GM18909 (cell line): ENCODE data around the gene RHOF.

ENCODE experiments used
- ATAC-seq: cut with Tn5 transposase; IDR thresholded peaks from one replicate; pipeline ENCODE4 v1.9.1; 2021; ENCODE audit warnings: mild to moderate bottlenecking; ENCODE audit not compliant: unreplicated experiment, poor library complexity

RHOF gene

DNA sequence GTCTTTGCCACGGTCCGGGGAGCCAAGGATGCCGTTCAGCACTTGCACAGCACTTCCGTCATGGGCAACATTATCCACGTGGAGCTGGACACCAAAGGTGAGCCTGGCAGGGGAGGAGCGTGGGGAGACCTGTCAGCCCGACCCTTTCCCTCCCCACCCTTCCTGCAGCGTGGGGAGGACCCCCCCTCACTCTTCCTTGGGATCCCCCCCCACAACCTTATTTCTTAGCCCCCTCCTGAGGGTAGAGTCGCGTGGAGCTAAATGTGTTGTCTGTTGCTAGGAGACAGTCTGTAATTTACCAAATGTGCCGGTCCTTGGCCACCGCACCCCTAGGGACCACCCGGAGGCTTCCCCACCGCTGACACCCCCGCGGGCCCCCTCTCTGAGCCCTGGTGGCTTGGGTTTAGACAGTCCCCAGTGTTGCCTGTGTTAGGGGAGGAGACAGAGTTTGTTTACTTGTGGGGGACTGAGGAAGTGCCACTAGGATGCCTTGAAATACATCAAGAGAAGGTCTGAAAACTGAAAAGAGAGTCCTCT lies 12.6 kb upstream of the RHOF start:
- ATAC-seq = no peak

DNA sequence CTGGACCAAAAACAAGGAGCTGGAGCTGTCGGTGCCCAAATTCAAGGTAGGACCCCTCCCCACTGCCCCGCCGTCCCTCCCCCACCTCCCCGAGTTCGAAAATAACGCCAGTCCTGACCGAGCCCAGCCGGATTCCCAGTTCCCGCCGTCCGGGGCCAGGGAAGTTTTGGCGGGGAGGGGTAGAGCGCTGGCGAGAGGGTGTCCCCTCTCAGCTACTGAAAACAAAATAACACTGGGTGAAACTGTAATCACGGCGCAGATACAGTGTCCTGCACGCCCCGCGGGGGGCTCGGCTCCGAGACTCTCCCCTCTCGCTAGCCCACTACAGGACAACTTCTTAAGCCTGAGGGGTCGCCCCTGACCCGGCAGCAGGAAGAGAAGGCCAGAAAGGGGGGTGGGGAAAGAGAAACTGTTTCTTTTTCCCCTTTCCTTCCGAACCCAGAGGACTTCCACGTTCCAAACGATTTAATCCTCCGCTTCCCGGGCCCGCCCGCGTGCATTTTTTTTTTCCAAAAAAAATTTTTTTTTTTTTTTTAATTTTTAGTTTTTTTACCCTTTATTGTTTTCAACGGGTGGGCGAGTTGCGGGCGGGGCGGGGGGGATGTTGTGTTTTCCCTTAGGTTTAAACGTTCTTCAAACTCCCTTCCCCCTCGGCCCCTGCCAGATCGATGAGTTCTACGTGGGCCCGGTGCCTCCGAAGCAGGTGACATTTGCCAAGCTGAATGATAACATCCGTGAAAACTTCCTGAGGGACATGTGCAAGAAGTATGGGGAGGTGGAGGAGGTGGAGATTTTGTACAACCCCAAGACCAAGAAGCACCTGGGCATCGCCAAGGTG lies 11.9 kb upstream of the RHOF start:
- ATAC-seq = no peak

DNA sequence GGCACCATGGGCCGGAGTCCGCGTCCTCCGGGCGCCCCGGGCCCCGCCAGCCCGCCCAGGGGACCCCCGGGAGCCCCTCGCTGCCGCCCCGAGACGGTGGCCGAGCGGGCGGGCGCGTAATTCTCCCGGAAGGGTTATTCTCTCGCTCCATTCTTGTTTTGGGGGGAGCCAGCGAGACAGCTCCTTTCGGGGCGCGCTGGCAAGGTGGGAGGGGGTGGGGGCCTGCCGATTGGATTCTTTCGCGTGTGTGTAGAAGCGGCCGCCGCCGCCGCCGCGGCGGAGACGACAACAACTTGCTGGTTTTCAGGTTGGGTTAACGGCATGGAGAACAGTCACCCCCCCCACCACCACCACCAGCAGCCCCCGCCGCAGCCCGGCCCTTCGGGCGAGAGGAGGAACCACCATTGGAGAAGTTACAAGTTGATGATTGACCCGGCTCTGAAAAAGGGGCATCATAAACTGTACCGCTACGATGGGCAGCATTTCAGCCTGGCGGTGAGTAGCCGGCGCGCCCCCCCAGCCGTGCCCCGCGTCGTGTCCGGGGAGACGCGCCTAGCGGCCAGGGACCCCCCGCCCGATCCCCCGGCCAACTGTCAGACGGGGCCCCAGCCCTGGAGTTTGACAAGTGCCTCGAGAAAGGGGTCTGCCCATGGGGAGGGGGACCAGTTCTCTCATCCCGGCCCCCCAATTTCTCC lies 11.1 kb upstream of the RHOF start:
- no peak for ATAC-seq

DNA sequence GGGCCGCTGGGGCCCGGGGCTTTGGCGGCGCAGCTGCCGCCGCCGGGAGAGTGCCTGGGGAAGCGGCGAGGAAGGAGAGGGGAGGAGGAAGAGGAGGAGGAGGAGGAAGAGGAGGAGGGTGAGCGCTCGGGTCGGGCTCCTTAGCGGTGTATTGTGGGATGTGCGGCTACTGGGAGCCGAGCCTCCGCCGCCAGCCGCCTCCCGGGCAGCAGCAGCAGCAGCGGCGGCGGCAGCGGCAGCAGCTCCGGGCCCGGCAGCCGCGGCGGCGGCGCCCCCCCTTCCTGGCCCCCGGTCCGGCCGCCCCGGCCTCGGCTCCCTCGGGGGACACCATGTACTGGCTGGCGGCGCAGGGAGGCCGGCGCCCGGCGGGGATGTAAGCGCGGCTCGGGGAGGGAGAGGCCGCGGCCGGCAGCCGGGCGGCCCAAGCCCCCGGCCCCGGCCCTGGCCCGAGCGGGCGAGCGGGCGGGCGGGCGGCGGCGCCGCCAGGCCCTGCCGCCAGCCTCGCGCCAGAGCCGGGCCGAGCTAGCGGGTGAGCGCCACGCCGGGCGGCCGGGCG lies 10.5 kb upstream of the RHOF start, which contains the start of gene SETD1B:
Gene SETD1B (plus strand): TSS at position 149 of the 556 bp plus-strand sequence. CDS start 729 bp downstream, outside the sequence.
- ATAC-seq = no peak

DNA sequence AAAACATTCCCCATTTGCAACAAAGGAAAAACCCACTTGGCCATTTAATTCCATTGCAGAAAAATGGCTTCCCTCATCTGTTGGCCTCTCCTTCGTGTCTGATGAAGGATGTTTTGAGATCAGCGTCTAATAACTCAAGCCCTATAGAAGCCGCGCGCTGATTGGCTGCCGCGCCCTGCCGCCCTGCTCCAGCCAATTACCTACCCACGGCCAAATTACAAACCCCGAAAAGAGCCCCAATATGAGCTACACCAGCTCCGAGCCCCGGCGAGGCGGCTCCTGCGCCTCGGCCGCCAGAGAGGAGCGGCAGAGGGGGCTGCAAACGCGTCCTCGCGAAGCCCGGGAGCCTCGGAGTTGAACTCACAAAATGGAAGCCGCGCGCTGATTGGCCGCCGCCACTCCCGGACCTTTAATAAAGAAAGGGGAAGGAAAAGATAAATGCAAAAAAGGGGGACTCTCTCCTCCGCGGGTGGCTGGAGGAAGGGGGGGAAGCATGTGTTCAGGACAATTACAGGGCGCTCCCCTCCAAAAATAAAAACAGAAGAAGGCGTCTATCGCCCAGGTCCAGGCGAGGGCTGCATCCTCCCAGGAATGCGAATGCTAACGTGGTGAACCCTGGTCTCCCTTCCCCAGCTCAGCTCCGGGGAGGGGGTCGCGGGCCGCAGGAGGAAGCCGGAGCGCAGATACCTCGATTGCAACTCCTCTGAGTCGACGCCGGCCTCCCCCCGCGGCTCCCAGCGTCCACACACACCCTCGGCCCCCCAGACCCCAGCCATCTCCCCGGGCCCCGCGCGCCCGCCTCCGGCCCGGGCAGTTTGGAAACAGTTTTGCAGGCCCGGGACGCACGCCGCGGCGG lies 9.6 kb upstream of the RHOF start:
- ATAC-seq = peak; percentile 42

DNA sequence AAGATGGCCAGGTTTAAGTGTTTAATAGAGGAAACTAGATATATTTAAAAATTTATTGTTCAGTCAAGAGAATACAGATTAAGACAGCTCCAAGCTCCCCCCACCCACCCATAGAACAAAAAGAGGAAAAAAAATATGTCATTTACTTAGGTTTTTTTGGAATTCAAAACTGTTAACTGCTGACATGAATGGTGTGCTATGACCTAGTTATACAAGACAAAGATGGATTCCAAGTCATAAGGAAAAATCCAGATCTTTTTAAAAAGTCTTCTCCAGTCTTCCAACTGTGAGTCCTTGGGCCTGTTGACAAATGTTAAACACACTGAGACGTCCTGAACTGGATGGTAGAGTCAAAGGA lies 9.0 kb upstream of the RHOF start:
- no peak for ATAC-seq

DNA sequence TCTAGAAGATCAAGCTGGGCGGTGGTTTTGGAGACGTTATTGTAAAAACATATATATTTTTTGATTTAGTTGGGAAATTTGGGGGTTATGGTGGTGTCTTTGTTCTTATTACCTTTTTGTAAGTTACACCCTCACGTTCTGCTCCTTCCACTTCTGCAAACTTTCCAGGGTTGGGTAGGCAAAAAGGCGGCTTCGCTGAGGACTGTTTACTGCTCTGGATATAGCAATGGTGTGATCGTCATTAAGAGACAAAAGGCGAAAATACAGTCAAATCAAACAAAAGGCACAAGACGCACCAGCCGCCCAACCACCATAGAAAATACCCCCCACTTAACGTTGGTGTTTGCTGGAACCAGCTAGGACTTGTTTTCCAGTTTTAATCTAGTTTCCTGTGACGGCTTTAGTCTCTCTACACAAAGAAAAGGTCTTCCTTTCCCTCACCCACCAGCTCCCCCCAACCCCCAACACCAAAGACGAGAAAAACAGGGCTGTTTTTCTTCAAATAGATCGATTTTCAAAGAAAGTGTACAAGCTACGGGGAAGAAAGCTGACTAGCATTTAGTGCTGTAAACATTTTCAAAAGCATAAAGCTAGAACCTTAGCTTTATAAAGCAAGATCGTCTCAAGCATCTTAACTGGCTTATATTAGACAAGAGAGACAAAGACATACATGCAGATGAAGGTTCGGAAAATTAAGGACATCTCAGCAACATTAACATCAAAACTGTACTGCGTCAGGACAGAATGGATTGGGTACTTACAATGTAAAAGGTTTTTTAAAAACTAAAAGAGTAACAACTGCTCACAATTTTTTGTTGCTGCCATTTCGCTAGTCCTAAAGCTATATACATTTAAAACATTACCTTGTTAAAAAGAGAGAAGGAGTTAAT lies 8.4 kb upstream of the RHOF start:
- no peak for ATAC-seq

DNA sequence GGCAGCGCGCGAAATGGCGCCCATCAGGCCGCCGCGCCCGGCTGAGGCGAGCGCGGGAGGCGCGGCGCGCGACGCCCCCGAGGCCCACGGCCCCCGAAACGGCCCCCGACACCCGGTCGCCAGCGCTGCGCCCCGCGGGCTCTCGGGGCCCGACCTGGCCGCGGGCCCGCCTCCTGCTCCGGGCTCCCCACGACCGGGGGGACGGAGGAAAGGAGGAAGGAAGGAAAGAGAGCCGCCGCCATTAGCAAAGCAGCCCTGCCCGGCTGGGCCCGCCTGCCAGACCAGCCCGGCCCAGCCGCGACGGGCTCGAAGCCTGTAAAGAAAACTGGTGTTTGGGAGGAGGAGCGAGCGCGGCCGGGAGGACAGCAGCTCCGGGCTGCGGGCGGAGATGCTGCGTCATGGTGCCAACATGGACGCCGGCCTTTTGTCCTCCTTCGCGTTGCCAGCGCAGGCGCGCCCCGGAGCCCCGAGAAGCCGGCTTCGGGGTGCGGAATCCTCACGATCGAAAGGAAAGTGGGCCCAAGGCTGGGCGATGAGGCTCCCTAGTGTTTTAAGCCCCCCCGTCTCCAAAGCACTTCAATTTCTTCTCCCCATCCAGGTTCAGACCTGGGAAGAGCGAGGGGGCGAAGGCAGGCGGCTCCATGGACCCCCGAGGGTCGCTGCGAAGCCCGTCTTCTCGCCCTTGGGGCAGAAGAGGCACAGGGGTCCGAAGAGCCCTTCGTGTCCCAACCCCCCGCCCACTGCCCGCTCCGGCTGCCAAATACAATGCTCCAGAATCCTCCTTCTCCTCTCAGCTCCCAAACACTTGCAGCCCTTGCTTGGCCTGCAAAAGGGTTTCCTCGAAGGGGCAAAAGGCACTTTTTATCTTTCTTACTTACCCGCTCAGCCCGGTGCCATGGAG lies 7.5 kb upstream of the RHOF start:
- no peak for ATAC-seq

DNA sequence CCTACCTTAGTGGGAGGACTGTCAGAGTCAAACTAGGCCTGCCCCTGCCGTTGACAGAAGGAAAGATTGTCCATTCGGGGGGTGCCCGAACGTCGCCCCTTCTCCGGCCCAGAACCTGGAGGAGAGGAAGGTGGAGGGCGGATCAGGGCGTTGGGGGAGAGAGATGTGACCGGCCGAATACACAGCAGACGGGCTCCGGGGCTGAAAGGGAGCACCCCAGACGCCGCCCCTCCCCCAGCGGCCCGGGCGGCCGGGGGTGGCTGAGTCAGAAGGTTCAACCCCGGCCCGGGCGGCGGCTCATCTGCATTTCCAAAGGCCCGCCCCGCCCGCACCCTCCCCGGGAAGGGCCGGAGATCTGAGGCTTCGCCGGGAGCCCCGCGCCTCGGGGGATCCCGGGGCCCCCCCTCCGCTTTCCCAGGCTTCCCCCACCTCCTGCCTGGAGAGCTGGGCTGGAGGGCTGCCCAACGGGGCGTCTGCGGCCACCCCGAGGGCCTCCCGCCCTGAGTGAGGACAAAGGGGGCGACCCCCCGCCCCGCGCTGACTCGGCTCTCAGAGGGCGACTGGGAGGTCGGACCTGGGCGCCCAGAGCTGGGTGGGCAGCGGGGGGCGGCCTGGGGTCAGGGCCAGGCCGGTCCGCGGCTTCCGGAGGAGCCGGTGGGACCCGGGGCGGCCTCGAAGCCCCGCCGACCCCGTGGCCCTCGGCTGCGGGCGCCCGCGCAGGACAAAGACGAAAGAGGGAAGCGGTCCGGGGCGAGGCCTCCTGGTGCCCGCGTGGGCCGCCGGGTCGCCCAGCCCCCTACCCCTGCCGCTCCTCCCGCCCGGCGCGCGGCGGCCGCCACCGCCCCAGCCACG lies 6.6 kb upstream of the RHOF start:
- peak; percentile 25 for ATAC-seq

DNA sequence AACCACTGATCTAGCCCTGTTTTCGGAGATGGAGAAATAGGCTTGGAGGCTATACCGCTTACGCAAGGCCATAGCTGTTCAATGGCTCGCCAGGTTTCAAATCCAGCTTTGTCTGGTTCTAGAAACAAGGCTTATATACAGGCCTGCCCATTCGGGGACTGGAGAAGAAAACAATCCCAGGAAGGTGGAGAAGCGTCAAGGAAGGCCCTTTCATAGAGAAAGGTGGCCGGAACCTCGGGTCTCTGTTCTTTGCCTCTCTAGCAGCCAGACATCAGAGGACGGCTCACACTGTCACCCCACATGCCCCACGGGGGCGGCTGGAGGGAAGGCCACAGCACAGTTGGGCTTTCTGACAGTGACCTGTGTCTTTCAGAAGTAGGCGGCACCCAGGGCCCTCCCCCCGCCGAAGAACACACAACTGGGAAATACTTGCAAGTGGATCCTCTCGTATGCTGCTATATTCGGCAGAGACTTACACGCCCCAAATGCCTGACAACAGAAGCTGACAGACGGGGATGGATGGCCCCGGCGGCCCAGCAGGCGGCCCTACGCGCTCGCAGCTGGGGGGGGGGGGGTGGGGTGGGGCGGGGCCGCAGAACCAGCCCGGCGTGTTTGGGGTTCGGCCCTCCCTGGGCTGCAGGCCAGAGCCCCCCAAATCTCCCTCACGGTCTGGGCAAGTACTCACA lies 5.8 kb upstream of the RHOF start:
- no peak for ATAC-seq

DNA sequence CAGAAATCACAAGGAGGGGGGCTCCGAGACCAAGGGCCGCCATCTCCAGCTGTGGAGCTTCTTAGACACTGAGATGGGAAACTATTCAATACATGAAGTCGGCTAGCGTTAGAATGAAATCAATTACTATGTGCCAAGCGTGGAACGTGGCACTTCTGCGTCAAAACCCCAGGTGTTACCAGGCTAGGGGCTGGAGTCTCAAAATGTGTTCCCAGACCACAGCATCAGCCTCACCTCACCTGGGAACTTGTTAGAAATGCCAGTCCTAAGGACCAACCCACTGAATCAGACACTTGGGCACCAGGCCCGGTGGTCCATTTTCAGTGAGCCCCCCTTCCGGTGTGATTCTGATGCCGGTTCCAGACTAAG lies 5.3 kb upstream of the RHOF start:
- no peak for ATAC-seq

DNA sequence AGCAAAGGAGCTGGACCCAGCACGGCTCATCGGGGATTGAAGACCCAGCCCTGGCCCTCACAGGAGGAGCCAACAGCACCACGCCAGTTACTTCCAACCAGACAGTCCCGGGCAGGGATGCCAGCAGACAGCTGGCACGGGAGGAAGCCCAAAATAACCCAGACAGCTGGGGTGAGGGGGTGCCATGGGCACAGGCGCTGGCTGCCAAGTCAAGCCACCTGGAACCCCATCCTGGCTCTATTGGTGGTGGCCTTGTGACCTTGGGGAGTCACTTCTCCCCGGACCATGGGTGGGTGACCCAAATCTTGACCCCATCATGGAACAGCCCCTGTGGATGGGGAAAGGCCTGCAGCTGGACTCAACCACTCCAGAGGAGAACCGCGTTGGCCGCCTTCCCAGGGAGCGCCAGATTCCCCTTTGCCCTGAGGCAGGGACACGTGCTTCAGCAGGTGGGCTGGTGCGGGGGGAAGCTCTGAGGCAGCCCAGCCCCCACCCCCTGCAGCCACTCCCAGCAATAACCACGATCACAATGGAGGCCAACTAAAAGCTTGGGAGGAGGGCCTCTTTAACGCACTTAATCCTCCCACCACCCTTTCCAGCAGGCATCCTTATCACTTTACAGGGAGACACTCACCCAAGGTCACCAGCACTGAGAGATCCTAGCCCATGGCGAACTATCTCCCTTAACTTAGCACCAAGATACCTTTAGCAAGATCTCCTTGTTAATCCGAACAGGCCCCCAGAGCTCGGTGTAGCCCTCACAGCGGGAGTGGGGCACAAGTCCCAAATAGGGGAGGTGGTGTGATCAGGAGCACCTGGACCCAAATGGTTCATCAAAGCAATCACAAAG lies 4.7 kb upstream of the RHOF start:
- ATAC-seq = no peak

DNA sequence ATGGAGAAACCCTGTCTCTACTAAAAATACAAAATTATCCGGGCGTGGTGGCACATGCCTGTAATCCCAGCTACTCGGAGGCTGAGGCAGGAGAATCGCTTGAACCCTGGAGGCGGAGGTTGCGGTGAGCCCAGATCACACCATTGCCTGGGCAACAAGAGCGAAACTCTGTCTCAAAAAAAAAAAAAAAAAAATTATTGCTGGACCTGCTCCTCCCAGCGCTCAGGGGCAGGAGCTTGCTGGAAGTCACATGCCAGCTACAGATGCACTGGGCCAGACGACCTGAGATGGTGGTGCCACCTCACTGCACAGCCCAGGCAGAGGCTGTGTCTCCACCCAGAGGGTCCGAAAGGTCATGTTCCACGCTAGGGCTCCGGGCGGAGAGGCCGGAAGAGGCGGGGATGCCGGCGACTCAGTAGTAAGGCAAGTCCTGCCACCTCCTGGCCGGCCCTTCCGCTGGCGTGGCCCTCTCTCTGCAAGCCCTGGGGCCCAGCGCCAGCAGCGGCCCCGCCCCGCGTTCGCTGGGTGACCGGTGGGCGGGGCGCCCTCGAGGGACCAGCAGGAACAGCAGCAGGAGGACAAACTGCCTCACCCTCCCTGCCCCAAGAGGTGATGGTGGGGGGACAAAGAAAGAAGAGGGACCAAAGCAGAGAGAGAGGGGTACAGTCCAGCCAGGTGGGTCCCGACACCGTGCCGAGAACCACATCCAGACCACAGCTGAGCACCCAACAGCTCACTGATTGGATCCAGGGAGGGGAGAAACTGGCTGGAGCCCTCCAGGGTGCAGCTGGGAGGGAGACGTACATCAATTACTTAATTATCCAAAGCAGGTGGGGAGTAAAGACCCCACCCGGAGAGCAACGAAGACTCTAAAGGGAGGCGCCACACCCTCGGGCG lies 3.6 kb upstream of the RHOF start:
- no peak for ATAC-seq

DNA sequence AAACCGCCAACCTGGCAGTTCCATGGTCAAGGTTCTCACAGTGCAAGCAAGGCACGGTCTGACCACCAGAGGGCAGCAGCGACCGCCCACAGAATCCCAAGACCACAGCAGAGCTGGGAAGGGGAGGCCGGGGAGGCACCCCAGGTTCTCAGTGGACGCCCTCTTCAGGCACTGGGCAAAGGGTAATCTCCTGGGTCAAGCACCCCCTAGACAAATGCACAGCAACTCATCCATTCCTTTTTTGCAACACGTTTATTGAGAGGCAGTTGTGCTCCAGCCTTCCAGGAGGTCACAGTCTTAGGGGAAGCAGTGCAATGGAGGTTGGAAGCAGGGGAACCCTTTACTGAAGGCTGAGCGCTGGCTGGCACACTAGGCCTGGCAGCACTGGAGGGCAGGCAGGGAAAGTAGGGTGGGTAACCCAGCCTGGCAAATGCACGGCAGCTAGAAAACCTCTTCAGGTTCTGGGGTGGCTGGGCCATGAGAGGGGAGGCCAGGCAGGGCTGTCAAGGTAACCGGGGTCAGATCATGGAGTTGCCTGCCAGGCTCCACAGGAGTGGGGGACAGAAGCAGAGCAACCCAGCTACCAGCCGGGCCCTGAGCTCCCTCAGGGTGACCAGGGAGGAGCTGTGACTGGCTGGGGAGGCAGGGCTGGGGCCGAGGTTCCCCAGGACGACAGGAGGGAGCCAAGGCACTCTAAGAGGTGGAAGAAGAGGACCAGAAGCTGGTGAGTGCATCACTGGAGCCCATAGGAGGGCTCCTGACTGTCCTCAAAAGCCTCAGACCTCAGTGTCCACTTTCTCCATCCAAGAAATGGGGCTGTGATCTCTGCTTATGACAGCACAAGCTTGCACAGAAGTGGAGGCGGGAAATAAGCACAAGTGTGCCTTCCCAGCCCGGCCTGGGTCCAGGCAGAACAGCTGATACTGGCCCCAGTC lies 1.8 kb upstream of the RHOF start:
- no peak for ATAC-seq
